Hindlimb muscle (tissue), 1 donor: ENCODE data around the gene FKBP1B. TPM values are rescaled to one million over a fixed set of nuclear protein-coding genes. Genes with fewer than 3 reads are reported as not detected.
"Not testable (repeated sequence)": the region's sequence is repeated elsewhere in the genome, so short reads cannot be mapped to it uniquely, and the experiment has no call there.

Source experiments
- DNase-seq: peaks from one replicate; pipeline ENCODE4 v3.0.0-alpha.2; 2013
- polyA plus RNA-seq: library from polyadenylated mRNA; unstranded; fragments of 120-200 nt; gene quantifications from one replicate; pipeline ENCODE4 v1.2.1, GENCODE V29; 2013; ENCODE audit not compliant: insufficient read length

The FKBP1B gene
- polyA plus RNA-seq, 1 donor: 2.5 TPM

DNA sequence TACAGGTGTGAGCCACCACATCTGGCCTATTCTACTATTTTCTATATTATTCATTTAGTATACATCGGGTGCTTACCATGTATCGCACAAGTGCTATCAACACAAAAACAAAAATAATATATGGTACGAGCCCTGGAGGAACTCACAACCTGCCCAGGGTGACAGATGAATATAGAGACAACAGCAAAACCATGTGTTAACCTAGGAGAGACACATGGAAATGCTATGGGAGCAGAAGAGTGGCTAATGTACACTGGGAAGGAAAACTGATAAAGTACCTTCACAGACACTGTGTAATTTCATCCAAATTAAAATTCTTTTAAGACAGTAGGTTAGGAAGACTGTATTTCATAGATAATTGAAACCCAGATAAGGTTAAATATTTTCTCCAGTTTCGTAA is 22.7 kb downstream of the FKBP1B start:
- DNase-seq: no peak

DNA sequence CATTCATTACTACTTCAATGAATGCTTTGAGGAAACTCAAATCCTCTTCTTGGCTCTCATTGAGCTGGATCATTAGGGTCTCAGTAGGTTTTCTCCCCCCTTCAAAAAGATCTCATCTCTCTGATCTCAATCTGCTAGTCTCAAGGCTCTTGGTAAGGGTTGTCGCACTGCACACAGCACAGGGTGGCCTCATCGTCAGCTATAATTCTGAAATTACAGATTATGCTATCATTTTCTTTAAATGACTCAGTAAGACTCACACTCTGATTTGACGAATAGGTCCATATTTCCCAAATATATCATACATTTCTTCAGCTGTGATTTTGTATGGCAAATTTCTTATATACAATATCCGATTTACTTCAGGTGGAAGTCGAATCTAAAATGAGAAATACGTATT is 24.3 kb downstream of the FKBP1B start:
- DNase-seq: no peak

DNA sequence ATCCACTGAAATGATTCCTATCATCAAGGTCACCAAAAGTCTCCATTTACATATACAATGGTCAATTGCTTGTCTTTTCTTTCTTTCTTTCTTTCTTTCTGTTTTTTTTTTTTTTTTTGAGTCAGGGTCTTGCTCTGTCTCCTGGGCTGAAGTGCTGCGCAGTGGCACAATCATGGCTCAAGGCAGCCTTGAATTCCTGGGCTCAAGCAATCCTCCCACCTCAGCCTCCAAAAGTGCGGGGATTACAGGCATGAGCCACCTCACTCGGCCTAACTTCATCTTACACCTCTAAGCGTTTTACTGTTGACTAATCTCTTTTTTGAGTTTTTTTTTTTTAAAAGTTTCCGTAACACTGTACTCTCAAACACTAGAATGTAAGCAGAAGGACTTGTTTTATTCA is 25.7 kb downstream of the FKBP1B start:
- DNase-seq: no peak

DNA sequence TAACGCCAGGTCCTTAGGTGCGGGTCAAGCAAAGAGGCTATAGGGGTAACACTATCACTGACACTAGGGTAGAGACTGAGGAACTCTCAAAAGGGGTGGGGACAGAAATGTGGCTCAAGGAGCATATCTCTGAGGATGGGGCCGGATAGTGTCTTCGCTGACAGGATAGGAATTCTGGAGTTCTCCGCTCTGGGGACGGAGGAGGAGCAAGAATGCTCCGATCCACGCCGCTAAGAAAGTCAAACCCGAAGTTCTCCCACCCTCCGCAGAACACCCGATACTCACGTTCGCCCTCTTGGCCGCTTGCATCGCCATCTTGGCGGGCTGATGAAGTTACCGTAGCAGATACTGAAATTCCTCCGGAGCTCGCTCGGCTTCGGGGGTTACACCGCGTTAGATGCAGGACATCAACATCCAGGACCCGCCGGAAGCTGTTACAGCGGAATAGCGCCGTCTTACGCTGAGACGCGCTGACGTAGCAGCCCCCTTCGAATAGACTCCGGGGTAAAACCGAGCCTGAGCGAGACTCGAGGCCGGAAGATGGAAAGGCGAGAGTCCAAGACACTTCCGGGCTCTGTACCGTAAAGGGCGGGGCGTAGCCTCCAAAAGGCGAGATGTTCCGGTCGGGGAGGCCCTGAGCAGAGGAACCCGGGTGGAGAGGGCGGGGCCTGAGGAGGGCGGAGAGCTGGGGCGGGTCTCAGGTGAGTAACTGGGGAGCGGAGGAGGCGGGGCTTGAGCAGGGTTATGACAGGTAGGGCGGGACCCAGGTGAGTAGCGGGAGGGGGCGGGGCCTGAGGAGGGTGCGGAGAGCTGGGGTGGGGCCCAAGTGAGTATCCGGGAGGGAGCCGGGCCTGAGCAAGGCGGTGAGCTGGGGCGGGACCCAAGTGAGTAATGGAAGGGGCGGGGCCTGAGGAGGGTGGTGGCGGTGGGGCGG is 26.6 kb downstream of the FKBP1B start, which contains the start of gene SF3B6:
TSS of gene SF3B6 (minus strand) at position 412 of the 934 bp plus-strand sequence. CDS start at position 315, 97 bp downstream.
- peak; percentile 96 for DNase-seq

DNA sequence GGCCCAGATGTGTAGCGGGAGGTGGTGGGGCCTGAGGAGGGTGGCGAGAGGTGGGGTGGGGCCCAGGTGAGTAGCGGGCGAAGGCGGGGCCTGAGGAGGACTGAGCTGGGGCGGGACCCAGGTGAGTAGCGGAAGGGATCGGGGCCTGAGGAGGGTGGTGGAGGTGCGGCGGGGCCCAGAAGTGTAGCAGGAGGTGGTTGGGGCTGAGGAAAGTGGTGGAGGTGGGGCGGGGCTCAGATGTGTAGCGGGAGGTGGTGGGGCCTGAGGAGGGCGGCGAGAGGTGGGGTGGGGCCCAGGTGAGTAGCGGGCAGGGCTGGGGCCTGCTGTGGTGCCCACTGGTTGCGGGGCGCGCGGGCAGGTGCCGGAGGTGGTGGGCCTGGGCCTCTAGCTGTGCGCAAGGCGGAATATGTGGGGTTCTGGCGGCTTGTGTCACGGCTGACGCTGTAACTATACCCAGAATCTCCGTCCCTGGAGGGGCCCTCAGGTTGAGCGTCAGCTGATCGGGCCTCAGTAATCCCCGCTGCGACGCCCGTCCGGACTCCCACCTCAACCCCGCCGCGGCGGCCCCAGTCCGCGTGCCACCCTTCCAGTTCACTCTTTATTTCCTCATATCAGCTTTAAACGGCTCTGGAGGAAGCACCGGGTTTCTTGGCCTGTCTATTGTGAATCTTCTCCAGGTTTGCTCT is 27.5 kb downstream of the FKBP1B start:
- peak; percentile 23 for DNase-seq

DNA sequence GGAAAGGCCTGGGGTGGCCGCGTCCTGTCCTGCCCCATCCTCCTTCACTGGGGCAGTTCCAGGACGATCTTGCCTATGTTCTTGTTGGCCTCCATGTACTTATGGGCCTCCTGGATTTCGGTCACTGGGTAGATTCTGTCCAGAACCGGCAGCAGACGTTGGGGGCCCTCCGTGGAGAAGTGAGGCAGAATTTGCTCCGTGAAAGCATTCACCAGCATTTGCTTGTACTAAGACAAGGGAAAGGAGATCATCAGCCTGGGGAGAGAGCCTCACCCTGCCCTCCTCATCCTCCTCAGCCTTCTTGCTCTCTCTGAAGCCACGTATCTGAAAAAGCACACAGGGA is 28.0 kb downstream of the FKBP1B start:
- DNase-seq: no peak

DNA sequence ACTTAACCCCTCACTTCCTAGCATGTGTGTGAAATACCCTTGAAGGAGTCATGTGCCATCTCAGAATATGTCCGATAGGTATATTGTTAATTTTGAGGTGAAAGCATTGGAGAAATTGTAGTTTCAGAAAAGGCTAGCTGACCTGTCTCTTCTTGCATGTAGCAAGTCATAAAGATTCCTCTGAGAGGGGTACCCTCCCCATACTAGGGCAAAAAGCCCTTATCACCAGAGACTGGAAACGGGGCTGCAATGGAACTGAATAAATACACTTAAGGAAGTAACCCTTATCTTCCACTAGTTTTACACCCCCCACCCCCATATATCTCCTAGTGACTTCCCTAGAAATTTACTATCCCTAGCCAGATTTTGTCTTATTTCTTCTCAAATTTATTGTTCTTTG is 28.3 kb downstream of the FKBP1B start:
- no peak for DNase-seq

DNA sequence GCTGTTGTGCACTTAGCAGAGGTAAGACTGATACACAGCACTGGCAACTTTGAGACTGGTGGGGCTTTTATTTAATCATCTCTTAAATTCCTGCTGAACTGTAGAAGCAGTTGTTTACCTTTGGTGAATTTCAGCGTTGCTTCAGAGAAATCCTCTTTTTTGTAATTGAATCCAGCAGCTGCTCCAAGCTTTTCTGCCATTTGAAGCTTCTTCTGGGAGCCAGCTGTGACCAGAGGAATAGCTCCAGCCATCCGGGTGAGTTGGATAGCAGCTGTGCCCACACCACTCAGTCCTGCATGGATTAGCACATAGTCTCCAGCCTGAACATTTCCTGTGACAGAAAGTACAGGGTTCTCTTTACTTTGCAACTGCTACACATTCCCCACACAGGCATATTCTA is 31.2 kb downstream of the FKBP1B start:
- no peak for DNase-seq

DNA sequence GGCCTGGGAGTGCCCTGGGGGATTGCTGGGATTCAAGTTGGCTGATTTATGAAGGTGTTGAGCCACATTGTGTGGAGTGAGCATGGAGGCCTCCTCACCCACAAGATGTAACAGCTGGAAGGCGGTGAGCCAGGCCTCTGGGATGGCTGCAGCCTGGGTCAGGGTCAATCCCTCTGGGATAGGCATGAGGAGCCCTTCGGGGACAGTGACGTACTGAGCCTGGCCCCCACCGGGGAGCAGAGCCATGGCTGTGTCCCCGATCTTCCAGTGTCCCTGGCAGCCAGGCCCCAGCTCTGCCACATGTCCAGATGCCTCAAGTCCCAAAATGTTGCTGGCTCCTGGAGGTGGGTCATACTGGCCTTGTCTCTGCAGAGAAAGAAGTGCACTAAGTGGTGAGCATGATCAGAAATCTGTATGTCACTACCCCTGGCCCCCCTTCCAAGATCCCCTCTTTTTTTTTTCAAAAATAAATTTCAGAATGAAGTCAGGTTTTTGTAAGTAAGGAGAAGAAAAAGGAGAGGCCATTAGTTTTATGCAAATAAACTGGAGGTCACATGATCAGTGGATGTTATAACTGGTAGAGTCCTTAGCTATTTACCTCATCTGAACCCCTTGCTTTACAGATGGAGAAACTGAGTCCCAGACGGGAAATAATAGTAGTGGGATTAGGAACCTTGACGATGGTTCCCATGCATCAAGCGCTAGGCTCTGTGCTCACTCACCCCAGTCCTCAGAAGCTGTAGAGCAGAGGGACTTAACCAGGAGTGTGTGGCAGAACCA is 33.4 kb downstream of the FKBP1B start:
- no peak for DNase-seq

DNA sequence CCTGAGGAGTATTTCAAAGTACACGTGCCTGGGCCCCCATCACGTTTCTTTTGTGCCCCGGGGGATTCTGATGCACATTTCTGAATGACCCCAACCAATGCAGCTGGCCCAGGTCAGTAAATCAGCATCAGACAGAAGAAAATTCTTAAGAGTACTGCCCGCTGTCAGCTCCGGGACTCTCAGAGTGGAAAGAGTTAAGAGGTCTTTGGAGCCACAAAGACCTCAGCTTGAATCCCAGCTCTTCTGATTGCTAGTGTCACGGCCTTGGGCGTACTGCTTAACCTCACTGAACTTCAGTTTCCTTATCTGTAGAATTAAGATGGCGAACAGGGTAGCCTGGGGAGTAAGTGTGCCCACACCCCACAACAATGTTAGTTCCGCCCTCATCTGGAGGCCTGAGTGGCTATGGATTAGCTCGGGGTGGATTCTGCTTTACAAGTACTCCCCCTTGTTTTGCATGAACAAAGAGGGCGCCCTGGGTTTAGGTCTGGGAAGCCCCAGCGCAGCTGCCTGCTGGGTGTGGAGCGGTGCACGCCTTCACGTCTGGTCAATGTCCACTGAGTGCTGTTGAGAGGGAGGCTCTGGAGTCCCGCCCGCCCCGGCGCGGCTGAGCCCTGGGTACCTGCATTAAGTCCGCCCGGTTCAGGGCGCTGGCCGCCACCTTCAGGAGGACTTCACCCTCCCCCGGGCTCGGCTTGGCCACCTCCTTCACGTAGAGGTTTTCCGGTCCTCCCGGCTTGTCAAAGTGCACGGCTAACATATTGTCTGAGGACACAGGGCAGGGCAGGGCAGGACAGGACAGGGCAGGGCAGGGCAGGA is 34.2 kb downstream of the FKBP1B start:
- peak; percentile 74 for DNase-seq

DNA sequence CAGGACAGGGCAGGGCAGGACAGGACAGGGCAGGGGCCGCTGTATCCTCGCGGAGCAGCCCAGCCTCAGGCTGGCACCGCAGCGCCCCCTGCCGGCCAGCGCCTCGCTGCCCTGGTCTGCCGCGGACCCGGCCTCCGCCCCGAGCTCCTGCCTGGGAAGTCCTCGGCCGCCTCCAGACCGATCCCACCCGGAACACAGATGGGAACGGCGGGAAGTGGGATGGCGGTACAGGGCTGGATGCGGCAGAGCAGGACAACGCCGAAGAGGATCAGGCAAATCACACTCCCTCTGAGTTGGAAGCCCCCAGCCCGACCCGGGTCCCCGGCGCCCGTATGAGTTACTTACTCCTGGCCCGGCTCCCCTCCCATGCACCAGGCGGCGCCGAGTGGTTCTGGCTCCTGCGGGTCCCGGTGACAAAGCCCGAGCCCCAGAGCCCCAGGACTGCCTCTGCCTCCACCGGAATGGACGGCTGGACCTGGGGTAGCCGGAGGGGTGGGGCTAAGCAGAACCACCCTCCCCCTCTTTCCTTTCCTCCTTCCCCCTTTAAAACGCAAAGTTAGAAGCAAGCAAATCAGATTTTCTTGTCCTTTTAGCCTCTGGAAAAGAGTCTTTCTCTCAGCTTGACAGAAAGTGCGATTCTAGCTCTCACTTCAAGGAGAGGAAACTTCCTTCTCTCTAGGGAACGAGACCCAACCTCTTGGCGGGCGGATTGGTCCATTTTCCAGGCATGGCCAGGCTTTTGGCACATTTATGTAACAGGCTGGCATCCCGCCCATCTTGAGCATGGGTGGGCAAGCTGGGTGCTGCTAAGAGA is 35.1 kb downstream of the FKBP1B start, which contains the start of gene TP53I3:
TSS of gene TP53I3 (minus strand) at position 449 of the 814 bp plus-strand sequence. CDS start 508 bp downstream, outside the sequence.
- DNase-seq: peak; percentile 95

DNA sequence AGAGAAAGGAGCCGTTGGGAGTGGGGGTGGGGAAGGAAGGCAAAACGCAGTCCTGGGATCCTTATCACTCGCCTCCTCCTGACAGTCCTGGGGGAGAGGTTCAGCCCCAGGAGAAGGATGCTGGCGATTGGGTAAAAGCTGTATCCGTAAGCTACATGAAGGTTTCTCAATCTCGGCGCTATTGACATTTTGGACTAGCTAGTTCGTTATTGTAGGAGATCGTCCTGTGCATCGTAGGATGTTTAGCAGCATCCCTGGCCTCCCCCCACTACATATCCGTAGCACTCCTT is 35.6 kb downstream of the FKBP1B start:
- no peak for DNase-seq

DNA sequence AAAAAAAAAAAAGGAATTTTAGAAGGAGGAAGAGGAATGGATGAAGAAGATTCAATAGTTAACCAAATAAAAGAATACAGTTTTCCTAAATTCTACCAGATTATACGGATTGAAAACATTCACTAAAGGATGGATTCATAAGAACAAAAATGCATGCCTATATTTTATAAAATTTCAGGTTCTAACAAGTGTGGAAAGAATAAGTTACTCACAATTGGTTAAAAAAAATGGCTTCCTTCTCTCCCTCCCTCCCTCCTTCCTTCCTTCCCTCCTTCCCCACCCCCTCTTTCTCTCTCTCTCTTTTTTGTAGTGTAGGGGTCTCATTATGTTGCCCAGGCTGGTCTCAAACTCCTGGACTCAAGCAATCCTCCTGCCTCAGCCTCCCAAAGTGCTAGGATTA is 36.7 kb downstream of the FKBP1B start:
- no peak for DNase-seq

DNA sequence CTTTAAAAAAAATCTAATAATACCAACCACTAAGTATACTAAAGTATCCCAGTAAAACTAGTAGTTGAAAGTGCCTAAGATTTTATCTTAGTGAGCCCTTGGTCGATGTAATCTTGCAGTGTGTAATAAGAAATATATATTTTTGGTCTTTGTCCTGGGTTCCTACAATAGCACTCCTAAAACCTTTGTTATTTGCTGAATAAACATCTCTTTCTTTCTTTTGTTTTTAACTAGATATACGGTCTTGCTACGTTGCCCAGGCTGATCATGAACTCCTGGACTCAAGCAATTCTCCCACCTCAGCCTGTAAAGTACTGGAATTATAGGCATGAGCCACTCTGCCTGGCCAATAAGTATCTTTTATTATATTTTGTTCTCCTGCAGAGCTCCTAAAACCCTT is 37.5 kb downstream of the FKBP1B start:
- no peak for DNase-seq

DNA sequence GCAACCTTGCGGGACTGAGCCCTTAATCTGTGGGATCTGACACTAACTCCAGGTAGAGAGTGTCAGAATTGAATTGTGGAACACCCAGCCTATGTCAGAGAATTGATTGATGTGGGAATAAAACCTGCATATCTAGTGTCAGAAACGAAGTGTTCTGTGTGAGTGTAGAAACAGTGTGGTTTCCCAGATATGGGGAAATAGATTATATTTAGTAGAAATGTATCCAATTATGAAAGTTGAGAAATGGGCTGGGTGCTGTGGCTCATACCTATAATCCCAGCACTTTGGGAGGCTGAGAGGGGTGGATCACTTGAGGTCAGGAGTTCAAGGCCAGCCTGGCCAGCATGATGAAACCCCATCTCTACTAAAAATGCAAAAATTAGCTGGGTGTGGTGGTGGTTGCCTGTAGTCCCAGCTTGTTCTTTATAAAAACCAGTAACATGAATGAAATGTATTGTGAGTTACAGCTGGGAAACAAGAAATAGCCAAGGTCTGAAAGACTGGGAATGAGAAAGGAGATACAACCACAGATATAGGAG is 39.3 kb downstream of the FKBP1B start:
- DNase-seq: no peak

DNA sequence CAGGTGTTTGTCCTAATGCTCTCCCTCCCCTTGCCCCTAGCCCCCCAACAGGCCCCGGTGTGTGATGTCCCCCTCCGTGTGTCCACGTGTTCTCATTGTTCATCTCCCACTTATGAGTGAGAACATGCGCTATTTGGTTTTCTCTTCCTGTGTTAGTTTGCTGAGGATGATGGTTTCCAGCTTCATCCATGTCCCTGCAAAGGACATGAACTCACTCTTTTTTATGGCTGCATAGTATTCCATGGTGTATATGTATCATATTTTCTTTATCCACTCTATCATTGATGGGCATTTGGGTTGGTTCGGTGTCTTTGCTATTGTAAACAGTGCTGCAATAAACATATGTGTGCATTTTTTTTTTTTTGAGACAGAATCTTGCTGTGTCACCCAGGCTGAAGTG is 43.7 kb downstream of the FKBP1B start:
- not testable (repeated sequence) for DNase-seq

DNA sequence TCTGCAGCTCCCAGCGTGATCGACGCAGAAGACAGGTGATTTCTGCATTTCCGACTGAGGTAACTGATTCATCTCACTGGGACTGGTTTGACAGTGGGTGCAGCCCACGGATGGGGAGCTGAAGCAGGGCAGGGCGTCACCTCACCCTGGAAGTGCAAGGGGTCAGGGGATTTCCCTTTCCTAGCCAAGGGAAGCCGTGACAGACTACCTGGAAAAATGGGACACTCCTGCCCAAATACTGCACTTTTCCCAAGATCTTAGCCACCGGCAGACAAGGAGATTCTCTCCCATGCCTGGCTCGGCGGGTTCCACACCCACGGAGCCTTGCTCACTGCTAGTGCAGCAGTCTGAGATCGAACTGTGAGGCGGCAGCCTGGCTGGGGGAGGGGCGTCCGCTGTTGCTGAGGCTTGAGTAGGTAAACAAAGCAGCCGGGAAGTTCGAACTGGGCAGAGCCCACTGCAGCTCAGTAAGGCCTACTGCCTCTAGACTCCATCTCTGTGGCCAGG is 45.7 kb downstream of the FKBP1B start:
- not testable (repeated sequence) for DNase-seq

DNA sequence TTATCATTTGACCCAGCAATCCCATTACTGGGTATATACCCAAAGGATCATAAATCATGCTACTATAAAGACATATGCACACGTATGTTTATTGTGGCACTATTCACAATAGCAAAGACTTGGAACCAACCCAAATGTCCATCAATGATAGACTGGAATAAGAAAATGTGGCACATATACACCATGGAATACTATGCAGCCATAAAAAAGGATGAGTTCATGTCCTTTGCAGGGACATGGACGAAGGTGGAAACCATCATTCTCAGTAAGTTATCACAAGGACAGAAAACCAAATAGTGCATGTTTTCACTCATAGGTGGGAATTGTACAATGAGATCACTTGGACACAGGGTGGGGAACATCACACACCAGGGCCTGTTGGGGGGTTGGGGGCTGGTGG is 51.2 kb downstream of the FKBP1B start:
- not testable (repeated sequence) for DNase-seq

DNA sequence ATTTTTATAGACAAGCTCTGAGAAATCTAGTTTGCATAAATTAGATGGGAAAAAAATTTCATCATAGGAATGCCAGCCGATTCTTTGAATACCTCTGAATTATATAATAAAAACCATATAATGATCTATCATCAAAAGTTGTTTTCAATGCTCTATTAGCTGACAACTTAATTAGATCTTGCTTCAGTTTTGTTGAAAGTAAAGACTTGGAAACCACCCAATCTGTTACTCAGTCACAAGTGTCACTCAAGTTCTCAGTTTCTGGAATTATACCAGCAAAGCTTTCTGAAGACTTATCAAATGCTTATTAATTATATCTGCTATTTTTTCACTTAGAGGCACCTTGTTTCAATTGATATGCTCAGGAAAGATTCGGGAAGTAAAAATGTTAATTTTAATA is 52.5 kb downstream of the FKBP1B start:
- DNase-seq: no peak

DNA sequence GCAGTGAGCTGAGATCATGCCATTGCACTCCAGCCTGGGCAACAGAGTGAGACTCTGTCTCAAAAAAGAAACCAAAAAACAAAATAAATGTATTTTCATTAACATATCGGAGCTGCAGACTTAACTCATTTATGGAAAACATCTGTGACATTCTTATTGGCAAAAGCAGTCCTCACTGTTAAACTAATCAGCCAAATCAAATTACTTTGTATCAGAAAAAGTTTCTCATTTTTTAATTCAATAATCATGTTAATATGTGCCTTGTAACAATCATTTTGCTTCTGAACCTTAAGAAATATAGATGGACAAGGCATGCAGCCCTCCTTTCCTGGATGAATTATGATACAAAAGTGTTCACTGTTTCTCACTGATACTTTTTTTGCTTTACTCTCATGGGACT is 53.1 kb downstream of the FKBP1B start:
- no peak for DNase-seq

DNA sequence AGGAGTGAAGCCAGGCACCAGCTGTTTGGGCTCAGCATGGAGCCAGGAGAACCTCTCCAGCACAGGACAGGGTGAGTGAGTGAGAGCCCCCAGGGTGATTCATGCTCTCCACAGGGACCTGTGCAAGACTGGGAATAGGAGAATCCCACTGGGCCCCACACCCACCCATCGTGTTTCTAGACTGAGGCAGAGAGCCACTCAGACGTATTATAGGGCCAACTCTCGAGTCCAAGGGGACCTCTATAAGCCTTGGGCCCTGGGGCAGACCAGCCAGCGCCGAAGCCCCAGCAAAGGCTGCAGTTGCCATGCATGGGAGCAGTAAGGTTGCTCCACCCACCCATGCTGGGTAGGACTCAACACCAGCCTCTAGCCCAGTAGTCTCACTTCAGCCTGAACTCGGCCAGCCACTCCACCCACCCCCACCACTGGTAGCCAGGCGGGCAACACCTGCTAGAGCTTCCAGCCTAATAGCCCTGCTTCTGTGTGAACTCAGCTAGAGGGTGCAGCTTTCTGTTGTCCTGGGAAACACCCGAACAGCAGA is 54.6 kb downstream of the FKBP1B start:
- no peak for DNase-seq
